GM19239 (cell line): ENCODE results near the gene BICRA.
"Not testable (repeated sequence)": the region's sequence is repeated elsewhere in the genome, so short reads cannot be mapped to it uniquely, and the experiment has no call there.

Experiments
- DNase-seq: peaks from one replicate; pipeline ENCODE4 v3.0.0; 2011; ENCODE audit warnings: low spot score; ENCODE audit not compliant: insufficient read length
- FAIRE-seq: peaks from 2 replicates; lab custom pipeline; 2011; peaks lifted over from hg19 to GRCh38; lab: Jason Lieb, UNC

BICRA gene

GRCh38 chr19:47704024-47704423 lies 95.1 kb downstream of the BICRA start:
- DNase-seq (no peak), FAIRE-seq (no peak)

- DNase-seq (no peak), FAIRE-seq (no peak)
These were observed 95.7 kb downstream of the BICRA start for GRCh38 chr19:47704656-47705055.

- peak; percentile 83 for DNase-seq
- peak; percentile 96 for FAIRE-seq
These were observed 98.4 kb downstream of the BICRA start for GRCh38 chr19:47707135-47707925.

- no peak for FAIRE-seq
- DNase-seq: no peak
These were observed 102.8 kb downstream of the BICRA start for GRCh38 chr19:47711652-47712242.

- FAIRE-seq (no peak), DNase-seq (no peak)
These were observed 104.4 kb downstream of the BICRA start, which contains the start of gene EHD2 for GRCh38 chr19:47713046-47714021. EHD2 (plus strand) TSS chr19:47713422; CDS start chr19:47716613, 3,191 bp downstream.

GRCh38 chr19:47714339-47714738 lies 105.4 kb downstream of the BICRA start:
- no peak for FAIRE-seq

GRCh38 chr19:47714855-47715254 lies 105.9 kb downstream of the BICRA start:
- not testable (repeated sequence) for FAIRE-seq

More at GRCh38 chr19:47714339-47714738, 105.4 kb downstream of the BICRA start:
- DNase-seq: no peak

GRCh38 chr19:47716270-47716937 lies 107.5 kb downstream of the BICRA start:
- FAIRE-seq: no peak
- no peak for DNase-seq

More at GRCh38 chr19:47714855-47715254, 105.9 kb downstream of the BICRA start:
- not testable (repeated sequence) for DNase-seq

GRCh38 chr19:47718415-47719046 lies 109.6 kb downstream of the BICRA start:
- DNase-seq, FAIRE-seq: not testable (repeated sequence)

GRCh38 chr19:47719047-47719859 lies 110.3 kb downstream of the BICRA start:
- FAIRE-seq: no peak
- no peak for DNase-seq

GRCh38 chr19:47720669-47721422 lies 111.9 kb downstream of the BICRA start:
- no peak for FAIRE-seq
- DNase-seq: no peak

GRCh38 chr19:47723581-47723940 lies 114.6 kb downstream of the BICRA start:
- DNase-seq: no peak
- no peak for FAIRE-seq

GRCh38 chr19:47725759-47726401 lies 116.9 kb downstream of the BICRA start:
- DNase-seq (no peak), FAIRE-seq (no peak)

GRCh38 chr19:47726467-47726866 lies 117.5 kb downstream of the BICRA start:
- FAIRE-seq (no peak), DNase-seq (no peak)

GRCh38 chr19:47728295-47728694 lies 119.4 kb downstream of the BICRA start:
- FAIRE-seq: not testable (repeated sequence)

GRCh38 chr19:47729468-47729798 lies 120.5 kb downstream of the BICRA start:
- DNase-seq (no peak), FAIRE-seq (no peak)

More at GRCh38 chr19:47728295-47728694, 119.4 kb downstream of the BICRA start:
- not testable (repeated sequence) for DNase-seq

GRCh38 chr19:47729799-47730520 lies 121.0 kb downstream of the BICRA start:
- DNase-seq: no peak
- FAIRE-seq: no peak
